Lower leg skin (tissue), 3 donors: ENCODE data around the gene CTTNBP2.

ENCODE experiments used
- CTCF ChIP-seq, 3 donors: fragments of 450-650 bp; IDR thresholded peaks; one replicate each; pipeline ENCODE4 v1.5.1; 2016; ENCODE audit warnings: antibody characterized with exemption in 3 of 3, mild to moderate bottlenecking in 3 of 3, moderate library complexity in 2 of 3
- POLR2A ChIP-seq, 2 donors: fragments of 450-650 bp; IDR thresholded peaks; one replicate each; pipeline ENCODE4 v1.6.1; 2016 to 2017; ENCODE audit warnings: antibody characterized with exemption in 2 of 2, mild to moderate bottlenecking in 1 of 2, moderate library complexity in 1 of 2

- TF ChIP-seq CTCF (IDR thresholded peaks at IDR 0.05) (no peak), POLR2A (IDR thresholded peaks at IDR 0.05) (no peak)
These were observed 13.9 kb downstream of the CTTNBP2 start for GRCh38 chr7:117859246-117859812.
